ENCODE data around the gene C6orf52.

C6orf52 gene

DNA sequence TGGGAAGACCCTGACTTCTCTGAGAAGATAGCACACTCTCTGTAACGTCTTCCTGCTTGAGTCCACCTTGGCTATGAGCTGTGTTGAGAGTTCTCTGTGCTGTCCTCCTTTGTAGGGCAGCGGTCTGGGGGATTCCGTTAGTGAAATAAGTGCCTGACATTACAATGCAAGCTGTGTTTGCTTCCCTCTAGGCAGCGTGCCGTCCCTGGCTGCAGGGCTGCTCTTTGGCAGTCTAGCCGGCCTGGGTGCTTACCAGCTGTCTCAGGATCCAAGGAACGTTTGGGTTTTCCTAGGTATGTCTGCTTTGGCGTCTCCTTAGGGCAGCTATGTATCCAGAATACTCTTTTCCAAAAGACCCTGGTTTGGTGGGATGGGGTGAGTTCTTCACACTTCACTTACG is 31.3 kb upstream of the C6orf52 start:
- no peak for TF ChIP-seq RAD21 (IDR thresholded peaks at IDR 0.05; ENCODE audit: low read depth)
- no peak for TF ChIP-seq CREB1 (IDR thresholded peaks at IDR 0.05; ENCODE audit: low read depth)
- no peak for TF ChIP-seq MAX (IDR thresholded peaks at IDR 0.05)
- no peak for TF ChIP-seq ZBTB7A (IDR thresholded peaks at IDR 0.05; ENCODE audit: low read depth)
- no peak for TF ChIP-seq USF1 (IDR thresholded peaks at IDR 0.05)
- no peak for TF ChIP-seq TAF1 (IDR thresholded peaks at IDR 0.05; ENCODE audit: low read depth)
- TF ChIP-seq TEAD4 (IDR thresholded peaks at IDR 0.05), result no peak
- no peak for TF ChIP-seq TCF12 (IDR thresholded peaks at IDR 0.05; ENCODE audit: low read depth)
- TF ChIP-seq EP300 (IDR thresholded peaks at IDR 0.05; ENCODE audit: borderline replicate concordance), result no peak
- TF ChIP-seq EGR1 (IDR thresholded peaks at IDR 0.05), result no peak
- TF ChIP-seq NFIC (IDR thresholded peaks at IDR 0.05), result no peak
- TF ChIP-seq YY1 (IDR thresholded peaks at IDR 0.05; ENCODE audit: low read depth), result no peak
- TF ChIP-seq CEBPB (IDR thresholded peaks at IDR 0.05), result no peak
- TF ChIP-seq, protein P1, sequence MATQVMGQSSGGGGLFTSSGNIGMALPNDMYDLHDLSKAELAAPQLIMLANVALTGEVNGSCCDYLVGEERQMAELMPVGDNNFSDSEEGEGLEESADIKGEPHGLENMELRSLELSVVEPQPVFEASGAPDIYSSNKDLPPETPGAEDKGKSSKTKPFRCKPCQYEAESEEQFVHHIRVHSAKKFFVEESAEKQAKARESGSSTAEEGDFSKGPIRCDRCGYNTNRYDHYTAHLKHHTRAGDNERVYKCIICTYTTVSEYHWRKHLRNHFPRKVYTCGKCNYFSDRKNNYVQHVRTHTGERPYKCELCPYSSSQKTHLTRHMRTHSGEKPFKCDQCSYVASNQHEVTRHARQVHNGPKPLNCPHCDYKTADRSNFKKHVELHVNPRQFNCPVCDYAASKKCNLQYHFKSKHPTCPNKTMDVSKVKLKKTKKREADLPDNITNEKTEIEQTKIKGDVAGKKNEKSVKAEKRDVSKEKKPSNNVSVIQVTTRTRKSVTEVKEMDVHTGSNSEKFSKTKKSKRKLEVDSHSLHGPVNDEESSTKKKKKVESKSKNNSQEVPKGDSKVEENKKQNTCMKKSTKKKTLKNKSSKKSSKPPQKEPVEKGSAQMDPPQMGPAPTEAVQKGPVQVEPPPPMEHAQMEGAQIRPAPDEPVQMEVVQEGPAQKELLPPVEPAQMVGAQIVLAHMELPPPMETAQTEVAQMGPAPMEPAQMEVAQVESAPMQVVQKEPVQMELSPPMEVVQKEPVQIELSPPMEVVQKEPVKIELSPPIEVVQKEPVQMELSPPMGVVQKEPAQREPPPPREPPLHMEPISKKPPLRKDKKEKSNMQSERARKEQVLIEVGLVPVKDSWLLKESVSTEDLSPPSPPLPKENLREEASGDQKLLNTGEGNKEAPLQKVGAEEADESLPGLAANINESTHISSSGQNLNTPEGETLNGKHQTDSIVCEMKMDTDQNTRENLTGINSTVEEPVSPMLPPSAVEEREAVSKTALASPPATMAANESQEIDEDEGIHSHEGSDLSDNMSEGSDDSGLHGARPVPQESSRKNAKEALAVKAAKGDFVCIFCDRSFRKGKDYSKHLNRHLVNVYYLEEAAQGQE (IDR thresholded peaks at IDR 0.05; ENCODE audit: low read depth), result no peak
- no peak for TF ChIP-seq FOXM1 (IDR thresholded peaks at IDR 0.05; ENCODE audit: borderline replicate concordance, low read depth)

DNA sequence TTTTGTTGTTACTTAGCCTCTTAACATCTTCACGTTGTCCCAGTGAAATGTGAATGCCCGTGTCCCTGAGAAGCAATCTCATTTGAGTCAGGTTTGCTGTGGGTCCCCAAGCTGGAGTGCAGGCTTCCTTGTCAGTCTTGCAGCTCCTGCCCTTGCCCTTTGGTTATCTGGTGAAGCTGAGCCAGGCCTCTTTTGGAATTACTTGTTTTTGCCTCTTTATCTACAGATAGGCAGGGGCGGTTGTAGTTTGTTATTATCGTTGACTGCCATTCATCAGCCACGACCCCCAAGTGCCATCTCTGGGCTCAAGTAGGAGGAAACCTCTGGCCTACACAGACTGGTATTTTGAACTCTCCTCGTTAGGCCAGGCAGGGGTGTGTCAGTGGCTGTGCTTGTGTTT is 30.6 kb upstream of the C6orf52 start:
- TF ChIP-seq CEBPB (IDR thresholded peaks at IDR 0.05), result no peak
- no peak for TF ChIP-seq TEAD4 (IDR thresholded peaks at IDR 0.05)
- TF ChIP-seq TAF1 (IDR thresholded peaks at IDR 0.05; ENCODE audit: low read depth), result no peak
- TF ChIP-seq MAX (IDR thresholded peaks at IDR 0.05), result no peak
- TF ChIP-seq TCF12 (IDR thresholded peaks at IDR 0.05; ENCODE audit: low read depth), result no peak
- TF ChIP-seq, protein P1 (IDR thresholded peaks at IDR 0.05; ENCODE audit: low read depth), result no peak
- TF ChIP-seq NFIC (IDR thresholded peaks at IDR 0.05), result no peak
- no peak for TF ChIP-seq RAD21 (IDR thresholded peaks at IDR 0.05; ENCODE audit: low read depth)
- TF ChIP-seq CREB1 (IDR thresholded peaks at IDR 0.05; ENCODE audit: low read depth), result no peak
- no peak for TF ChIP-seq USF1 (IDR thresholded peaks at IDR 0.05)
- TF ChIP-seq ZBTB7A (IDR thresholded peaks at IDR 0.05; ENCODE audit: low read depth), result no peak
- TF ChIP-seq EP300 (IDR thresholded peaks at IDR 0.05; ENCODE audit: borderline replicate concordance), result no peak

DNA sequence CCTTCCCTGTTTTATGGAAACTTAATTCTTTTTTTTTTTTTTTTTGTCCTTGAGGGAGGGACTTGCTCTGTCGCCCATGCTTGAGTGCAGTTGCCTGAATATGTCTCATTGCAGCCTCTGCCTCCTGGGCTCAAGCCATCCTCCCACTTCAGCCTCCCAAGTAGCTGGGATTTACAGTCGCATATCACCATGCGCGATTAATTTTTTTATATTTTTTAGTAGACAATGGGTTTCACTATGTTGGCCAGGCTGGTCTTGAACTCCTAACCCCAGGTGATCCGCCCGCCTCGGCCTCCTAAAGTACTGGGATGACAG is 29.1 kb upstream of the C6orf52 start:
- no peak for TF ChIP-seq RAD21 (IDR thresholded peaks at IDR 0.05; ENCODE audit: low read depth)
- no peak for TF ChIP-seq TCF12 (IDR thresholded peaks at IDR 0.05; ENCODE audit: low read depth)
- TF ChIP-seq, protein P1 (IDR thresholded peaks at IDR 0.05; ENCODE audit: low read depth), result no peak
- TF ChIP-seq EP300 (IDR thresholded peaks at IDR 0.05; ENCODE audit: borderline replicate concordance), result no peak
- no peak for TF ChIP-seq CREB1 (IDR thresholded peaks at IDR 0.05; ENCODE audit: low read depth)
- no peak for TF ChIP-seq CEBPB (IDR thresholded peaks at IDR 0.05)
- TF ChIP-seq ZBTB7A (IDR thresholded peaks at IDR 0.05; ENCODE audit: low read depth), result no peak
- TF ChIP-seq EGR1 (IDR thresholded peaks at IDR 0.05), result no peak
- TF ChIP-seq YY1 (IDR thresholded peaks at IDR 0.05; ENCODE audit: low read depth), result no peak
- TF ChIP-seq TAF1 (IDR thresholded peaks at IDR 0.05; ENCODE audit: low read depth), result no peak
- TF ChIP-seq TEAD4 (IDR thresholded peaks at IDR 0.05), result no peak
- TF ChIP-seq USF1 (IDR thresholded peaks at IDR 0.05), result no peak
- TF ChIP-seq MAX (IDR thresholded peaks at IDR 0.05), result no peak
- no peak for TF ChIP-seq FOXM1 (IDR thresholded peaks at IDR 0.05; ENCODE audit: borderline replicate concordance, low read depth)
- no peak for TF ChIP-seq NFIC (IDR thresholded peaks at IDR 0.05)

Measured in Ishikawa (cell line).